ENCODE results near the gene NELL1.

DNA sequence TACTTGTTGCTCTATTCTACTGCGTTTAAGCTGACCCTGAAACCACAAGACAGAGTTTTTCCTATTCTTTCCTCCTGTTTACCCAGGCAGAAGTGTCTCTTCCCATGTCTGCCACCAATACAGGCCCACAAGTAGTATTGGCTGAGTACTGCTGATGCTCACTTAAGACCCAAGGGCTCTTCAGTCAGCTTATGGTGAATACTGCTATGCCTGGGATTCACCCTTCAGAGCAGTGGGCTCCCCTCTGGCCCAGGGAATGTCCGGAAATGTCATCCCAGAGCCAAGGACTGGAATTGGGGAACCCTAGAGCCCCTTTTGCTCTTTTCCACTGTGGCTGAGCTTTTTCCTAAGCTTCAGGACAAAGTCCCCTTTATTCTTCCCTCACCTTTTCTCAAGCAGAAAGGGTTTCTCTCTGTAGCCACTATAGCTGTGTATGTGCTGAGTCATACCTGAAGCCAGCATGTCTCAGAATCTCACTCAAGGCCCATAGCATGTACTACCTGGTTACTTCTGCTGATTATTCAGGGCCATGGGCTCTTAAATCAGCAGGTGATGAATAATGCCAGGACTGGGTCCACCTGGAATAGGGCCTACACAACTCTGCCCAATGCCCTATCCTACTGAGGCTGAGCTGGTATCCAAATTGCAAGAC is 777.7 kb downstream of the NELL1 start:
- TF ChIP-seq, protein P1, sequence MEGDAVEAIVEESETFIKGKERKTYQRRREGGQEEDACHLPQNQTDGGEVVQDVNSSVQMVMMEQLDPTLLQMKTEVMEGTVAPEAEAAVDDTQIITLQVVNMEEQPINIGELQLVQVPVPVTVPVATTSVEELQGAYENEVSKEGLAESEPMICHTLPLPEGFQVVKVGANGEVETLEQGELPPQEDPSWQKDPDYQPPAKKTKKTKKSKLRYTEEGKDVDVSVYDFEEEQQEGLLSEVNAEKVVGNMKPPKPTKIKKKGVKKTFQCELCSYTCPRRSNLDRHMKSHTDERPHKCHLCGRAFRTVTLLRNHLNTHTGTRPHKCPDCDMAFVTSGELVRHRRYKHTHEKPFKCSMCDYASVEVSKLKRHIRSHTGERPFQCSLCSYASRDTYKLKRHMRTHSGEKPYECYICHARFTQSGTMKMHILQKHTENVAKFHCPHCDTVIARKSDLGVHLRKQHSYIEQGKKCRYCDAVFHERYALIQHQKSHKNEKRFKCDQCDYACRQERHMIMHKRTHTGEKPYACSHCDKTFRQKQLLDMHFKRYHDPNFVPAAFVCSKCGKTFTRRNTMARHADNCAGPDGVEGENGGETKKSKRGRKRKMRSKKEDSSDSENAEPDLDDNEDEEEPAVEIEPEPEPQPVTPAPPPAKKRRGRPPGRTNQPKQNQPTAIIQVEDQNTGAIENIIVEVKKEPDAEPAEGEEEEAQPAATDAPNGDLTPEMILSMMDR (conservative IDR thresholded peaks at IDR 0.05; ENCODE audit: low read length), result no peak
- TF ChIP-seq EZH2phosphoT487 (IDR thresholded peaks at IDR 0.05; ENCODE audit: borderline replicate concordance), result no peak
